Endothelial cell of umbilical vein (primary cell): ENCODE measurements around the gene CYP39A1. TPM values are rescaled to one million over a fixed set of nuclear protein-coding genes. Genes with fewer than 3 reads are reported as not detected.
"Not testable (repeated sequence)": the region's sequence is repeated elsewhere in the genome, so short reads cannot be mapped to it uniquely, and the experiment has no call there.

Experiments used
- BruUV-seq: library from RNA; stranded (reverse); fragments of 400-500 nt; replicated peaks from 2 replicates; lab custom pipeline; 2021; lab: Mats Ljungman, UMichigan
- CTCF ChIA-PET: fragments of 300-600, 350-600 bp; sonication (Branson Sonifier 250); formaldehyde crosslinking; loops from one replicate; lab custom pipeline; 2021; ENCODE audit warnings: antibody characterized with exemption, inconsistent platforms; lab: Charles Lee
- POLR2A ChIA-PET: fragments of 300-600, 350-600 bp; sonication (Branson Sonifier 250); formaldehyde crosslinking; loops from one replicate; lab custom pipeline; 2021; ENCODE audit warnings: antibody characterized with exemption, inconsistent platforms; lab: Charles Lee
- DNase-seq: peaks from one replicate; pipeline ENCODE4 v3.0.0-alpha.2; 2011; ENCODE audit warnings: low read depth, low spot score
- FAIRE-seq: peaks from 2 replicates; lab custom pipeline; 2011; peaks lifted over from hg19 to GRCh38; lab: Jason Lieb, UNC
- H2AFZ ChIP-seq: 2 replicates; pipeline ENCODE4 v1.6.0; 2012; ENCODE audit warnings: low read depth, low read length, control low read depth, inconsistent platforms
- H3K27ac ChIP-seq: 2 replicates; pipeline ENCODE4 v1.5.1; 2011; ENCODE audit warnings: low read depth, mild to moderate bottlenecking, control low read depth, low read length, moderate library complexity; ENCODE audit not compliant: insufficient read depth
- H3K27me3 ChIP-seq, 2 experiments: 2 replicates each; pipeline versions ENCODE4 v1.6.0 to v1.6.1; 2011; ENCODE audit warnings: low read length in 2 of 2, mixed read lengths in 1 of 2; ENCODE audit not compliant: control insufficient read depth in 2 of 2, insufficient read depth in 2 of 2
- H3K36me3 ChIP-seq, 2 experiments: 2 replicates in 1 of 2; 3 replicates in 1 of 2; pipeline ENCODE4 v1.5.1; 2011; ENCODE audit warnings: low read length in 2 of 2, mild to moderate bottlenecking in 1 of 2, moderate library complexity in 1 of 2; ENCODE audit not compliant: control insufficient read depth in 2 of 2, insufficient read depth in 2 of 2; ENCODE audit errors: extremely low read depth in 1 of 2
- H3K4me1 ChIP-seq: 3 replicates; pipeline ENCODE4 v1.5.1; 2011; ENCODE audit warnings: mild to moderate bottlenecking, low read length; ENCODE audit not compliant: control insufficient read depth, insufficient read depth; ENCODE audit errors: extremely low read depth
- H3K4me2 ChIP-seq: 2 replicates; pipeline ENCODE4 v1.6.1; 2011; ENCODE audit warnings: low read length, control low read depth, mixed read lengths; ENCODE audit not compliant: insufficient read depth
- H3K4me3 ChIP-seq, 3 experiments: fragments of 200-600 bp in 1 of 3; sonication (generic), shearing (Covaris generic) in 1 of 3; replicated peaks in 1 of 3; 2 replicates each; pipeline ENCODE4 v1.5.1; 2011 to 2016; ENCODE audit warnings: control low read depth in 3 of 3, low read length in 3 of 3, mild to moderate bottlenecking in 2 of 3, inconsistent platforms in 1 of 3, low read depth in 1 of 3, moderate library complexity in 1 of 3; ENCODE audit not compliant: insufficient read depth in 1 of 3
- H3K79me2 ChIP-seq: 2 replicates; pipeline ENCODE4 v1.6.0; 2012; ENCODE audit warnings: low read length, inconsistent platforms; ENCODE audit not compliant: control insufficient read depth, insufficient read depth
- H3K9ac ChIP-seq: replicated peaks from 2 replicates; pipeline ENCODE3; 2011; ENCODE audit warnings: low read length, control low read depth; ENCODE audit not compliant: insufficient read depth; ENCODE audit errors: extremely low read depth
- H3K9me1 ChIP-seq: replicated peaks from 3 replicates; pipeline ENCODE4 v1.6.0; 2011; ENCODE audit warnings: mild to moderate bottlenecking, low read length; ENCODE audit not compliant: control insufficient read depth, insufficient read depth; ENCODE audit errors: extremely low read depth
- H3K9me3 ChIP-seq: replicated peaks from 2 replicates; pipeline ENCODE4 v1.5.1; 2012; ENCODE audit warnings: low read length, inconsistent platforms; ENCODE audit not compliant: control insufficient read depth, insufficient read depth
- H4K20me1 ChIP-seq: replicated peaks from 2 replicates; pipeline ENCODE3; 2011; ENCODE audit warnings: mild to moderate bottlenecking, low read length; ENCODE audit not compliant: control insufficient read depth, insufficient read depth; ENCODE audit errors: extremely low read depth
- MYC ChIP-seq: IDR thresholded peaks from one replicate; pipeline ENCODE4 v1.6.1; 2011; ENCODE audit warnings: mild to moderate bottlenecking, low read depth, low read length
- POLR2AphosphoS5 ChIP-seq: IDR thresholded peaks from 2 replicates; pipeline ENCODE4 v1.6.1; 2012; ENCODE audit warnings: low read depth, mild to moderate bottlenecking, control low read depth, low read length, moderate library complexity; ENCODE audit not compliant: insufficient read depth
- dilution Hi-C: fragments of 300-500 bp; cut with MboI; formaldehyde crosslinking; loops from one replicate; pipeline ENCODE4 v1.15.0; 2019; ENCODE audit warnings: low sequenced_read_pairs; ENCODE audit not compliant: extremely low pct_ligation_motif_present
- intact Hi-C: fragments of 100-400 bp; cut with micrococcal nuclease; formaldehyde crosslinking; loops from one replicate; pipeline ENCODE4 v1.10.0; 2022
- polyA plus RNA-seq, 4 experiments: library from polyadenylated mRNA; depleted of rRNA in 3 of 4; stranded (reverse) in 3 of 4; unstranded in 1 of 4; fragments of >200 nt; gene quantifications; 2 replicates each; pipeline versions ENCODE4 v1.2.1 to v1.2.3, GENCODE V29; 2011 to 2012; ENCODE audit warnings: missing spikeins in 1 of 4
- total RNA-seq: library from RNA; stranded (reverse); gene quantifications from 2 replicates; pipeline ENCODE4 v1.2.3, GENCODE V29; 2021

The CYP39A1 gene
- total and polyA plus RNA-seq, 2 donors (not counting 3 experiments of a cell fraction or from before 2014, with no cell fraction given), result not detected

DNA sequence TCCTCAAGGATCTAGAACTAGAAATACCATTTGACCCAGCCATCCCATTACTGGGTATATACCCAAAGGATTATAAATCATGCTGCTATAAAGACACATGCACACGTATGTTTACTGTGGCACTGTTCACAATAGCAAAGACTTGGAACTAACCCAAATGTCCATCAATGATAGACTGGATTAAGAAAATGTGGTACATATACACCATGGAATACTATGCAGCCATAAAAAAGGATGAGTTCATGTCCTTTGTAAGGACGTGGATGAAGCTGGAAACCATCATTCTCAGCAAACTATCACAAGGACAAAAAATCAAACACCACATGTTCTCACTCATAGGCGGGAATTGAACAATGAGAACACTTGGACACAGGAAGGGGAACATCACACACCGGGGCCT is 4.5 kb downstream of the CYP39A1 start:
- H2AFZ ChIP-seq, dilution Hi-C loops, H3K27ac ChIP-seq, H3K36me3 ChIP-seq, DNase-seq, H3K79me2 ChIP-seq, H3K27me3 ChIP-seq, H3K4me2 ChIP-seq, H3K9ac ChIP-seq, POLR2A ChIA-PET, intact Hi-C loops, BruUV-seq, H3K4me1 ChIP-seq, H3K9me1 ChIP-seq, H3K4me3 ChIP-seq, FAIRE-seq, H4K20me1 ChIP-seq, H3K9me3 ChIP-seq, CTCF ChIA-PET: not testable (repeated sequence)

GRCh38 chr6:46645265-46645664 is 7.4 kb downstream of the CYP39A1 start:
- Histone ChIP-seq H3K79me2 (no peaks in the 10 kb centered on the region), H3K4me1 (no peaks in the 10 kb centered on the region), H3K4me2 (no peak overlapping the region), H4K20me1 (no peaks in the 10 kb centered on the region), H2AFZ (no peak overlapping the region), H3K4me3 (no peak overlapping the region), H3K27ac (no peak overlapping the region), H3K9me1 (no peaks in the 10 kb centered on the region), H3K9ac (no peak overlapping the region), H3K27me3 (peaks cover 2 to 9% of the 10 kb centered on the region in 2 experiments), H3K9me3 (no peaks in the 10 kb centered on the region), H3K36me3 (no peaks in the 10 kb centered on the region)
- POLR2A ChIA-PET, result no interaction called here
- dilution Hi-C loops, result no loop called here
- BruUV-seq, result no TSS peak
- no peak for DNase-seq
- CTCF ChIA-PET, result no interaction called here
- intact Hi-C loops, result no loop called here
- TF ChIP-seq MYC (no peak), POLR2AphosphoS5 (no peak)
- no peak for FAIRE-seq
